Liver (tissue), 9 donors: Measurements from ENCODE around the gene PTK6. TPM values are rescaled to one million over a fixed set of nuclear protein-coding genes. Genes with fewer than 3 reads are reported as not detected.

Experiments used
- DNase-seq: peaks from one replicate; pipeline ENCODE4 v3.0.0-alpha.2; 2017; ENCODE audit warnings: low spot score
- H3K27ac ChIP-seq, 2 donors: one replicate each; pipeline ENCODE4 v1.7.0; 2013; ENCODE audit warnings: inconsistent platforms in 2 of 2, low read length in 2 of 2, control low read depth in 1 of 2, low read depth in 1 of 2, mild to moderate bottlenecking in 1 of 2
- H3K27me3 ChIP-seq, 4 donors: one replicate each; pipeline versions ENCODE4 v1.6.1 to v1.7.0; 2013; ENCODE audit warnings: low read length in 3 of 4, inconsistent platforms in 1 of 4, mild to moderate bottlenecking in 1 of 4, moderate library complexity in 1 of 4; ENCODE audit not compliant: control insufficient read depth in 4 of 4, insufficient read depth in 4 of 4
- H3K36me3 ChIP-seq, 4 donors: one replicate each; pipeline versions ENCODE4 v1.6.1 to v1.7.0; 2013; ENCODE audit warnings: low read length in 3 of 4, mild to moderate bottlenecking in 3 of 4, low read depth in 1 of 4, moderate library complexity in 1 of 4; ENCODE audit not compliant: control insufficient read depth in 4 of 4, insufficient read depth in 3 of 4
- H3K4me1 ChIP-seq, 4 donors: one replicate each; pipeline versions ENCODE4 v1.6.1 to v1.7.0; 2013; ENCODE audit warnings: low read length in 3 of 4, mild to moderate bottlenecking in 3 of 4, moderate library complexity in 1 of 4; ENCODE audit not compliant: control insufficient read depth in 4 of 4, insufficient read depth in 4 of 4
- H3K4me3 ChIP-seq, 3 donors: one replicate each; pipeline versions ENCODE4 v1.6.1 to v1.7.0; 2013; ENCODE audit warnings: low read length in 3 of 3, control low read depth in 1 of 3, low read depth in 1 of 3, mild to moderate bottlenecking in 1 of 3
- H3K9ac ChIP-seq, 2 donors: one replicate each; pipeline ENCODE4 v1.7.0; 2013; ENCODE audit warnings: low read length in 2 of 2, mild to moderate bottlenecking in 2 of 2, moderate library complexity in 2 of 2, control low read depth in 1 of 2, low read depth in 1 of 2
- H3K9me3 ChIP-seq, 4 donors: one replicate each; pipeline versions ENCODE4 v1.6.1 to v1.7.0; 2013; ENCODE audit warnings: low read length in 3 of 4; ENCODE audit not compliant: control insufficient read depth in 4 of 4
- ATF3 ChIP-seq: IDR thresholded peaks from 2 replicates; pipeline ENCODE4 v1.6.1; 2016; ENCODE audit warnings: antibody characterized with exemption
- CTCF ChIP-seq: fragments of 150-350 bp; IDR thresholded peaks from 2 replicates; pipeline ENCODE4 v1.5.1; 2017; ENCODE audit warnings: improper control_type of control experiment, low read depth, low read length; ENCODE audit not compliant: missing input control
- FOXA2 ChIP-seq: IDR thresholded peaks from 2 replicates; pipeline ENCODE4 v1.6.1; 2016; ENCODE audit warnings: antibody characterized with exemption
- GABPA ChIP-seq, 2 donors: IDR thresholded peaks in 1 of 2; conservative IDR thresholded peaks in 1 of 2; 2 replicates each; pipeline ENCODE4 v1.6.1; 2016; ENCODE audit warnings: antibody characterized with exemption in 2 of 2, mild to moderate bottlenecking in 1 of 2, moderate library complexity in 1 of 2
- HNF4A ChIP-seq, 2 donors: conservative IDR thresholded peaks; 2 replicates each; pipeline ENCODE4 v1.6.1; 2016; ENCODE audit warnings: antibody characterized with exemption in 2 of 2, mild to moderate bottlenecking in 2 of 2
- HNF4G ChIP-seq: IDR thresholded peaks from 2 replicates; pipeline ENCODE4 v1.6.1; 2016; ENCODE audit warnings: antibody characterized with exemption
- JUND ChIP-seq, 2 donors: IDR thresholded peaks; 2 replicates each; pipeline ENCODE4 v1.6.1; 2016; ENCODE audit warnings: antibody characterized with exemption in 2 of 2
- NR2F2 ChIP-seq: IDR thresholded peaks from 2 replicates; pipeline ENCODE4 v1.6.1; 2016; ENCODE audit warnings: antibody characterized with exemption
- RAD21 ChIP-seq, 2 donors: IDR thresholded peaks; 2 replicates each; pipeline ENCODE4 v1.6.1; 2016; ENCODE audit warnings: antibody characterized with exemption in 2 of 2, mild to moderate bottlenecking in 2 of 2
- SP1 ChIP-seq: IDR thresholded peaks from 2 replicates; pipeline ENCODE4 v1.6.1; 2018; ENCODE audit warnings: antibody characterized with exemption, mild to moderate bottlenecking
- TAF1 ChIP-seq: conservative IDR thresholded peaks from 2 replicates; pipeline ENCODE4 v1.6.1; 2016; ENCODE audit warnings: antibody characterized with exemption, mild to moderate bottlenecking
- WGBS: extraction: QIAGEN DNeasy Blood & Tissue Kit; methylation state at CpG from one replicate; pipeline ENCODE4 v1.1.7; 2013; 5-methylcytosine and 5-hydroxymethylcytosine counted together
- polyA plus RNA-seq, 2 donors: library from polyadenylated mRNA; stranded (reverse) in 1 of 2; unstranded in 1 of 2; fragments of 200-250 nt in 1 of 2; fragments of >200 nt in 1 of 2; fragmentation: Nextera tagmentation in 1 of 2; extraction: Ambion mirVana in 1 of 2; gene quantifications; one replicate each; pipeline versions ENCODE4 v1.2.1 to v1.2.3, GENCODE V29; 2013 to 2015
- total RNA-seq, 2 donors: library from RNA; depleted of rRNA; stranded (reverse); fragments of >200 nt; gene quantifications; one replicate each; pipeline ENCODE4 v1.2.3, GENCODE V29; 2014
- TF ChIP-seq, protein P1 (sequence below): IDR thresholded peaks from 2 replicates; pipeline ENCODE4 v1.6.1; 2016; ENCODE audit warnings: antibody characterized with exemption
- TF ChIP-seq, protein P2 (sequence below): IDR thresholded peaks from 2 replicates; pipeline ENCODE4 v1.6.1; 2016; ENCODE audit warnings: antibody characterized with exemption, mild to moderate bottlenecking
- TF ChIP-seq, protein P3 (sequence below): IDR thresholded peaks from 2 replicates; pipeline ENCODE4 v1.6.1; 2016; ENCODE audit warnings: antibody characterized with exemption
- donor health status: healthy.
- donor health status: healthy.
- donor health status: healthy.
- donor health status: healthy.
- donor health status: healthy.

Gene PTK6
- total and polyA plus RNA-seq, 4 donors: 0.05 to 1.2 (median 0.23) TPM

- peaks cover 2 to 9% (median 5%) of the 10 kb centered on the region in 4 donors for H3K27me3 ChIP-seq
- H3K9ac ChIP-seq: no peak overlapping the region
Observed at GRCh38 chr20:63488315-63489251, 48.6 kb downstream of the PTK6 start.

More at GRCh38 chr20:63488315-63489251, 48.6 kb downstream of the PTK6 start:
- peaks cover 0 to 2% (median 0%) of the 10 kb centered on the region in 4 donors for H3K9me3 ChIP-seq
- H3K4me1 ChIP-seq: no peaks in the 10 kb centered on the region
- H3K36me3 ChIP-seq: no peaks in the 10 kb centered on the region
- H3K4me3 ChIP-seq: no peak overlapping the region
- TF ChIP-seq TAF1: no peak
- no peak for TF ChIP-seq HNF4G
- no peak for TF ChIP-seq ATF3
- no peak for TF ChIP-seq FOXA2
- no peak for TF ChIP-seq HNF4A (conservative IDR thresholded peaks at IDR 0.05)
- TF ChIP-seq, protein P1, sequence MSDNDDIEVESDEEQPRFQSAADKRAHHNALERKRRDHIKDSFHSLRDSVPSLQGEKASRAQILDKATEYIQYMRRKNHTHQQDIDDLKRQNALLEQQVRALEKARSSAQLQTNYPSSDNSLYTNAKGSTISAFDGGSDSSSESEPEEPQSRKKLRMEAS: no peak
- TF ChIP-seq, protein P2, sequence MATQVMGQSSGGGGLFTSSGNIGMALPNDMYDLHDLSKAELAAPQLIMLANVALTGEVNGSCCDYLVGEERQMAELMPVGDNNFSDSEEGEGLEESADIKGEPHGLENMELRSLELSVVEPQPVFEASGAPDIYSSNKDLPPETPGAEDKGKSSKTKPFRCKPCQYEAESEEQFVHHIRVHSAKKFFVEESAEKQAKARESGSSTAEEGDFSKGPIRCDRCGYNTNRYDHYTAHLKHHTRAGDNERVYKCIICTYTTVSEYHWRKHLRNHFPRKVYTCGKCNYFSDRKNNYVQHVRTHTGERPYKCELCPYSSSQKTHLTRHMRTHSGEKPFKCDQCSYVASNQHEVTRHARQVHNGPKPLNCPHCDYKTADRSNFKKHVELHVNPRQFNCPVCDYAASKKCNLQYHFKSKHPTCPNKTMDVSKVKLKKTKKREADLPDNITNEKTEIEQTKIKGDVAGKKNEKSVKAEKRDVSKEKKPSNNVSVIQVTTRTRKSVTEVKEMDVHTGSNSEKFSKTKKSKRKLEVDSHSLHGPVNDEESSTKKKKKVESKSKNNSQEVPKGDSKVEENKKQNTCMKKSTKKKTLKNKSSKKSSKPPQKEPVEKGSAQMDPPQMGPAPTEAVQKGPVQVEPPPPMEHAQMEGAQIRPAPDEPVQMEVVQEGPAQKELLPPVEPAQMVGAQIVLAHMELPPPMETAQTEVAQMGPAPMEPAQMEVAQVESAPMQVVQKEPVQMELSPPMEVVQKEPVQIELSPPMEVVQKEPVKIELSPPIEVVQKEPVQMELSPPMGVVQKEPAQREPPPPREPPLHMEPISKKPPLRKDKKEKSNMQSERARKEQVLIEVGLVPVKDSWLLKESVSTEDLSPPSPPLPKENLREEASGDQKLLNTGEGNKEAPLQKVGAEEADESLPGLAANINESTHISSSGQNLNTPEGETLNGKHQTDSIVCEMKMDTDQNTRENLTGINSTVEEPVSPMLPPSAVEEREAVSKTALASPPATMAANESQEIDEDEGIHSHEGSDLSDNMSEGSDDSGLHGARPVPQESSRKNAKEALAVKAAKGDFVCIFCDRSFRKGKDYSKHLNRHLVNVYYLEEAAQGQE: no peak
- TF ChIP-seq JUND (IDR thresholded peaks at IDR 0.05): no peak
- no peak for TF ChIP-seq CTCF
- TF ChIP-seq, protein P3, sequence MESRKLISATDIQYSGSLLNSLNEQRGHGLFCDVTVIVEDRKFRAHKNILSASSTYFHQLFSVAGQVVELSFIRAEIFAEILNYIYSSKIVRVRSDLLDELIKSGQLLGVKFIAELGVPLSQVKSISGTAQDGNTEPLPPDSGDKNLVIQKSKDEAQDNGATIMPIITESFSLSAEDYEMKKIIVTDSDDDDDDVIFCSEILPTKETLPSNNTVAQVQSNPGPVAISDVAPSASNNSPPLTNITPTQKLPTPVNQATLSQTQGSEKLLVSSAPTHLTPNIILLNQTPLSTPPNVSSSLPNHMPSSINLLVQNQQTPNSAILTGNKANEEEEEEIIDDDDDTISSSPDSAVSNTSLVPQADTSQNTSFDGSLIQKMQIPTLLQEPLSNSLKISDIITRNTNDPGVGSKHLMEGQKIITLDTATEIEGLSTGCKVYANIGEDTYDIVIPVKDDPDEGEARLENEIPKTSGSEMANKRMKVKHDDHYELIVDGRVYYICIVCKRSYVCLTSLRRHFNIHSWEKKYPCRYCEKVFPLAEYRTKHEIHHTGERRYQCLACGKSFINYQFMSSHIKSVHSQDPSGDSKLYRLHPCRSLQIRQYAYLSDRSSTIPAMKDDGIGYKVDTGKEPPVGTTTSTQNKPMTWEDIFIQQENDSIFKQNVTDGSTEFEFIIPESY: no peak
- TF ChIP-seq GABPA (IDR thresholded peaks at IDR 0.05 in 1 of 2, conservative IDR thresholded peaks at IDR 0.05 in 1 of 2): no peak
- no peak for TF ChIP-seq NR2F2
- no peak for TF ChIP-seq RAD21 (IDR thresholded peaks at IDR 0.05)
- TF ChIP-seq SP1: no peak
- WGBS: 12% methylated on average over 83 of the region's 83 CpGs
- DNase-seq: no peak
- no peak overlapping the region for H3K27ac ChIP-seq
